Activated T-helper 1 cell treated with anti-CD3 and anti-CD28 coated beads, Interleukin-12 subunit alpha, Interleukin-12 subunit beta, Interleukin-2, Interleukin-4 antibody, amounts not matched to agents 30 ng/mL and 10 ng/mL and 1 ng/mL, durations not matched to agents 14 hours and 24 hours and 36 hours (primary cell): ENCODE data around the gene TPR. TPM values are rescaled to one million over a fixed set of nuclear protein-coding genes. Genes with fewer than 3 reads are reported as not detected.
A peak's percentile ranks its signal among the peaks of the same experiment; 100 is the strongest.

Experiments
- DNase-seq: peaks from one replicate; pipeline ENCODE4 v3.0.0; 2021; ENCODE audit warnings: low spot score
- H3K27ac Mint-ChIP-seq: one replicate; pipeline ENCODE4 v1.8.0; 2021; ENCODE audit warnings: mild to moderate bottlenecking, mixed read lengths
- H3K27me3 Mint-ChIP-seq: one replicate; pipeline ENCODE4 v1.8.0; 2022; ENCODE audit warnings: mild to moderate bottlenecking, moderate library complexity, mixed read lengths; ENCODE audit not compliant: insufficient read depth
- H3K36me3 Mint-ChIP-seq: one replicate; pipeline ENCODE4 v1.8.0; 2021; ENCODE audit warnings: low read depth, mixed read lengths
- H3K4me1 Mint-ChIP-seq: one replicate; pipeline ENCODE4 v1.8.0; 2021; ENCODE audit warnings: low read depth, mixed read lengths
- H3K4me3 Mint-ChIP-seq: one replicate; pipeline ENCODE4 v1.8.0; 2021; ENCODE audit warnings: mild to moderate bottlenecking, moderate library complexity, mixed read lengths
- H3K9me3 Mint-ChIP-seq: one replicate; pipeline ENCODE4 v1.8.0; 2021; ENCODE audit warnings: mixed read lengths
- intact Hi-C: fragments of 100-400 bp; cut with micrococcal nuclease; formaldehyde crosslinking; loops from one replicate; pipeline ENCODE4 v1.15.1; 2024
- total RNA-seq: library from RNA; stranded (reverse); gene quantifications from 2 replicates; pipeline ENCODE4 v1.2.3, GENCODE V29; 2022

TPR gene
- total RNA-seq, 1 donor from 2014 or later, result 174 TPM

DNA sequence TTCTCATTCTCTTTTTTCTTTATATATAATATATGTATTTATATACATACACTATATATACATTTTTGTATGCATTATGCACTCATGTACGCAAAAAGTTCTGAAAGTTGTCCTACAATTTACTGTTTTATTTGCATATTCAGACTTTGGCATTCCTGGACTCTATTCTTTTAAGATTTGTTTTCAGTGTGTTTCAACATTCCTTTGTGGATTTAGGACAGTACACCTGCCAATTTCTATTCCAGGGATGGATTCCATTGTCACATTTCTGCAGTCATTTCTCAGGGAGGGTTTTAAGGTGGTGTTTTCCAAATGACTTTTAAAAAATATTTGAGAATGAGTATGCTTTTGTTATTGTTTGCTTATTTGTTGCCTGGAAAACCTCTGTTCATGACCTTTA is 76.2 kb downstream of the TPR start:
- H3K4me1 Mint-ChIP-seq, result peaks cover 78% of the 10 kb centered on the region
- no peaks in the 10 kb centered on the region for H3K27me3 Mint-ChIP-seq
- intact Hi-C loops, result loop anchor here (10.0 kb wide), 3 partner anchors 314 to 1434 kb away; no protein-coding TSS in a partner anchor

DNA sequence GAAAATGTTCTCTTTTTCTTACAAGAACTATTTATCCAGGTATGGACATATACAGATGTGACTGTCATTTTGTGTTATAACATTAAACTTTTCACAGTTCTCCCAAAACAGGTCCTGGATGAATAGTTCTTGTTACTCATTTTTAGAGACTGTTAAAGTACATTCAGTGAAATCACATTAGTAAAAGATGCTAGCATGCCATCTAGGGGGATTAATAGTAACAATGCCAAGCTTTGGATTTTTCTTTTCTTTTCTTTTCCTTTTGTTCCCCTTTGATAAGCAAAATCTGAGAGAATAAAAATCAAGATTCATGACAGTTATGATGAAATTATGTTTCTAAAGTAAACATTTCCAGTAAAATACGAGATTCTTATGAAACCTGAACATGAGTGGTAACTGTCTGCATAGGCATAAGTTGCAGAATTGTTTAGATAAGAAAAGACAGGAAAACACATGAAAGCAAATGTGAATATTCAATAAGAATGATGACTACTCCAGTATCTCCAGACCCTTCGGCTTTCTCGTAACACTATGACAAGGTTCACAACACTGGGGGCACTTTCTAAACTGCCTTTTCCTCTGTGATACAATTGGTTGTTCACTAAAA is 77.5 kb downstream of the TPR start:
- Mint-ChIP-seq H3K9me3 (no peaks in the 10 kb centered on the region), H3K4me1 (peaks cover 78% of the 10 kb centered on the region), H3K27ac (peak overlapping the region; percentile 73), H3K36me3 (peaks cover 4% of the 10 kb centered on the region), H3K27me3 (no peaks in the 10 kb centered on the region), H3K4me3 (peak overlapping the region; percentile 19)
- DNase-seq, result no peak
- intact Hi-C loops, result loop anchor here (10.0 kb wide), 3 partner anchors 313 to 1433 kb away; no protein-coding TSS in a partner anchor

More for the DNA sequence above, 76.2 kb downstream of the TPR start:
- H3K36me3 Mint-ChIP-seq, result peaks cover 8% of the 10 kb centered on the region
- H3K9me3 Mint-ChIP-seq, result no peaks in the 10 kb centered on the region
- peak overlapping the region; percentile 58 for H3K27ac Mint-ChIP-seq
- no peak for DNase-seq
- H3K4me3 Mint-ChIP-seq, result peak overlapping the region; percentile 6

DNA sequence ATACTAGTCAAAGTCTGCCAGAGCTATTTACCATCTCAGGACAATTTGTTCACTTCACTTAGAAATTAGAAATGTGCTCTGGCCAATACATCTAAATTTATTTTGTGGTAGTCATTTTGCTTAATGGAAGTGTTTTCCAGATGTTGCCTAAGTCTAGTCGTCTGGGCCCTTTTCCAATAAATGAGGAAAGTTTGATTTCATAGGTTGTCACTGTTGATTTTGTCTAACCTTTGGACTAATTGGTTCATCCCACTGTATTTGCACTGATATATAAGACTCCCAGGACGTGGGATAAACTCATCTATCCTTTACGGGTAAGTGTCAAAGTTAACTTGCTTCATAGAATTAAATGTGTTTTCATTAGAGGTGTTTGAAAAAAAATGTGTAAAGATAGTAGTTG is 79.1 kb downstream of the TPR start, which contains the start of gene PRG4:
TSS of gene PRG4 (plus strand) at position 300 of the 400 bp plus-strand sequence.
- Mint-ChIP-seq H3K36me3 (peaks cover 1% of the 10 kb centered on the region), H3K27ac (peak within 1 kb of the TSS; percentile 61), H3K27me3 (no peaks in the 10 kb centered on the region), H3K9me3 (no peaks in the 10 kb centered on the region), H3K4me1 (peaks cover 78% of the 10 kb centered on the region), H3K4me3 (peak within 1 kb of the TSS; percentile 50)
- intact Hi-C loops, result loop anchor here (10.0 kb wide), 3 partner anchors 311 to 1431 kb away; no protein-coding TSS in a partner anchor
- DNase-seq, result no peak

DNA sequence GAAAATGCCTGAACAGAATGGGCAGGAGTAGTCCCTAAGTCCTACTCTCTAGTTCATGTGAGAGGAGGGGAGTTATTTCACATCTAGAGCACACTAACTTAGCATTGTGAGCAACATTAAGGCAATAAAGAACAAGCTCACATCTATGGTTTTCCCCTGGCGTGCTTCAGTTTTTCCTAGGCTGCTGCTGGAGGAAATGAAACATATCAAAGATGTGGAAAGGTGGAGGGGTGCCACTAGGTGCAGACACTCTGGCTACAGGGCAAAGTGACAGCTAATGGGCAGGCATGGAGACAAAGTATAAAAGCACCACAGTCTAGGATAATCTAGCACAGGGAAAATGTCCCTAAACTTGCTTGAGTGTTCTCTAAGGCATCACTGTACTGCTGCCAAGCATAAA is 82.2 kb downstream of the TPR start:
- Mint-ChIP-seq H3K9me3 (peaks cover 7% of the 10 kb centered on the region), H3K4me3 (no peak overlapping the region), H3K36me3 (peaks cover 9% of the 10 kb centered on the region), H3K4me1 (peaks cover 82% of the 10 kb centered on the region), H3K27me3 (no peaks in the 10 kb centered on the region), H3K27ac (peak overlapping the region; percentile 11)
- intact Hi-C loops, result loop anchor here (5.0 to 10.0 kb wide), 5 partner anchors 308 to 1428 kb away; partner anchors contain the start of gene NIBAN1
- DNase-seq, result no peak

DNA sequence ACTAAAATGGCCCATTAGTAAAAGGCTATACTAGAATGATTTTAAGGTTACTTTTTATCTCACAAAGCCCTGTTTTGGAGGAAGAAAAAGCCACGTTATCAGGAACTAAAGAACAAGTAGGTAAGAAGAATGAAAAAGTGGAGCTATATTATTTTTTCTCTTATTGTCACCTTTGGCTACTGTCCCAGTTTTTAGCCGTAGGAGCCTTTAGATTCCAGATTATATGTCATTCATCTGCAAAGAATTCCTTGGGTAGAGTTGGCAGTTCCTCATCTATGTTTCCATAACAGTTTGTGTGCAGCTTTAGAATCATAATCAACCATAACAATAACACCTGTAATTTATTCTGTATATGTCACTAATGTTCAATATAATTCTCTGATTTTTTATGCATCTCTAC is 83.8 kb downstream of the TPR start:
- DNase-seq, result no peak
- Mint-ChIP-seq H3K4me3 (no peak overlapping the region), H3K9me3 (peaks cover 10% of the 10 kb centered on the region), H3K27ac (peak overlapping the region; percentile 19), H3K36me3 (peaks cover 15% of the 10 kb centered on the region), H3K4me1 (peaks cover 87% of the 10 kb centered on the region), H3K27me3 (no peaks in the 10 kb centered on the region)
- intact Hi-C loops, result loop anchor here (5.0 to 10.0 kb wide), 5 partner anchors 306 to 1426 kb away; partner anchors contain the start of gene NIBAN1

DNA sequence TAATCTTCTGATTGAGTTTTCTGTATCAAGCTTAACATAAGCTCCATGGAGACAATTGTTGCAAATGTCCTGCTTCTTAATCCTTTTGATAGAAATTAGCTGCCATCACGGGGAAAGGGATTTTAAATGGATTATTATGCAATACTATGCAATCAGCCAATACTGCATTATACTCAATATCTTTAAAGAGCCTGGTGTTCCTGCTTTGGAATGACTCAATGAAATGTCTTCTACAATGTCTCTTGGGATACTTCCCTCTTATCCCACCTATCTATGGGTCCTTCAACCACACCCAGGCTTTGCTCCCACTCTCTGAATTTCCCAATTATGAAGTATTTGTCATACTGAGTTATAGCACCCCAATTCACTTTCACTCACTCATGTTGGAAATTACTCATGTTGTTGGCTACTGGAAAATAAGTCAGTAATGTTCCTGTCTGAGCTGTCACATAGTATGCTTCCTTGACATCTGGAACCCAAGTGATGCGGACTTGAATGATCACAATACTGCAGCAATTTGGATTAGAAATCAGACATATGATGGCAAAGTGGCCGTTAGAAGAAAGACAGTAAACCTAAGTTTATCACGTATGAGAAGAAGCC is 85.0 kb downstream of the TPR start:
- no peak for DNase-seq
- Mint-ChIP-seq H3K27ac (peak overlapping the region; percentile 91), H3K9me3 (peaks cover 10% of the 10 kb centered on the region), H3K27me3 (no peaks in the 10 kb centered on the region), H3K4me3 (peak overlapping the region; percentile 59), H3K4me1 (peaks cover 82% of the 10 kb centered on the region), H3K36me3 (peaks cover 15% of the 10 kb centered on the region)
- intact Hi-C loops, result loop anchor here (1.0 to 10.0 kb wide), 11 partner anchors 8 to 1425 kb away; partner anchors contain the start of genes NIBAN1, ODR4 and TPR

DNA sequence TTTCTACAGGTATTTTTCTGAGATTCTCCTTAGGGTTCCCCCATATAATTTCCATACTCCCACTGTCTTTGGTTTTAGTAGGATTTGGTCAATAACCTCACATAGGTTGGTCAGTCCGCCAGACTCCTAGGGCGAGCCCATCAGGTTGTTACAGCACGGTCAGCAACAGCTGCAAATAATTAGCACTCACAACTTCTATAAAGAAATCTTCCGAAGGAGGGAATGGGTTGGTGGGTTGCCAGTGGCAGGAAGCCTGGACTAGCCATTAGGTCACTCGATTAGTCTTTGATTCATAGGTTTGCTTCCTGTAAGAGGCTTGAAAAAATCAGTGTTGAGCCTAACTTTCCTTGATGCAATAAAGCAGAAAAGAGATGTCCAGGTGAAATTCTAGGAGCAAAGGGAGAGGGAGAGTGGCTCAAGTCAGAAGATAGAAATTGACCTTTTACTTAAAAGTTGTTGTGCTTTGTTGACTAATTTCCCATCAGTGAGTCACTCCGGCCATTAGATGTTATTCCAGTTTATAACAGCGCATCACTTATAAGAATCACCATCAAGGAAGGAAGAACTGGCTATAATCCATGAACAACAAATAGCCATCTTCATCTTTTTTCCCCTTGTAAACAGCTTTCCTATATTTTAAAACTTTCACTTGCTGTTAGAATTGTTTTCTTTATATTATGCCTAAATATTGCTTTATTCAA is 88.3 kb downstream of the TPR start:
- no peaks in the 10 kb centered on the region for H3K27me3 Mint-ChIP-seq
- H3K4me3 Mint-ChIP-seq, result no peak overlapping the region
- intact Hi-C loops, result loop anchor here (5.0 kb wide), 1 partner anchor 724 kb away; no protein-coding TSS in a partner anchor
- peaks cover 10% of the 10 kb centered on the region for H3K9me3 Mint-ChIP-seq
- H3K4me1 Mint-ChIP-seq, result peaks cover 87% of the 10 kb centered on the region
- H3K27ac Mint-ChIP-seq, result no peak overlapping the region
- DNase-seq, result no peak
- H3K36me3 Mint-ChIP-seq, result peaks cover 15% of the 10 kb centered on the region

DNA sequence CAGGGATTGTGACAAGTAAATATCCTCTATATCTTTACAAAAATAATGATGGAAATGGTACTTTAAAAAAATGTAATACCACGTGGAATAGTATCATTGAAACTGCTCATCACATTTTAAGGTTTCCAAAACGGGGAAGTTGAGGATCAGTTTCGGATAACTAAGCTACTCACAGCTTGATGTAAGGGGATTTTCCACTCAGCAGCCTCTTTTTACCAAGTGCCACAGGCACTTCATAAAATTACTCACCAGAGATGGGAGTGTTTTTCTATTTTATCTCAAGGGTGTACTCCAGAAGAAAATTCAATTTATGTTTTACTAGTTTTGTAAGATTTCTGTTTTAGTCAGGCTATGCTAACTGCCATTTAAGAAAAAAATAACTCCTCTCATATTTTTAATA is 91.7 kb downstream of the TPR start:
- intact Hi-C loops, result loop anchor here (1.0 to 5.0 kb wide), 2 partner anchors 25 to 541 kb away; no protein-coding TSS in a partner anchor
- Mint-ChIP-seq H3K27ac (peak overlapping the region; percentile 92), H3K36me3 (peaks cover 11% of the 10 kb centered on the region), H3K27me3 (no peaks in the 10 kb centered on the region), H3K4me1 (peaks cover 63% of the 10 kb centered on the region), H3K4me3 (peak overlapping the region; percentile 72), H3K9me3 (peaks cover 8% of the 10 kb centered on the region)
- no peak for DNase-seq

DNA sequence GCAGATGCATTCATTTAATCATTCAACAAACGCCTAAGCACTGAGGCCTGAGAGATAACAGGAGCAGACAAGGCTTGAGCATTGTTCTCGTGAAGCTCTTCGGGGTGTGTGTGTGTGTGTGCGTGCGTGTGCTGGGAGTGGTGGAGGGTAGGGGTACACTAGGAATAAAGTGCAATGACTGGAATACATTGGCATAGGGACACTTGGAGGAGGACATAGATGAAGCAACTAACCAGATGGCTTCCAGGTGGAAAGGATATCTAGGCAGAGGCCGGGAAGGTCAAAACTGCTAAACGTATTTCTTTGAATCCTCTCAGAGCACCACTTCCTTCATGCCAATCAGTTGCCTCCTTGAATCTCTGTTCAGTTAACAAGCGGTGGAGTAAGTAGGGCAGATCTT is 92.6 kb downstream of the TPR start:
- no peak for DNase-seq
- Mint-ChIP-seq H3K9me3 (no peaks in the 10 kb centered on the region), H3K4me3 (peak overlapping the region; percentile 72), H3K27ac (peak overlapping the region; percentile 92), H3K27me3 (peaks cover 2% of the 10 kb centered on the region), H3K36me3 (peaks cover 3% of the 10 kb centered on the region), H3K4me1 (peaks cover 54% of the 10 kb centered on the region)
- intact Hi-C loops, result loop anchor here (1.0 to 5.0 kb wide), 2 partner anchors 8 to 540 kb away; no protein-coding TSS in a partner anchor

DNA sequence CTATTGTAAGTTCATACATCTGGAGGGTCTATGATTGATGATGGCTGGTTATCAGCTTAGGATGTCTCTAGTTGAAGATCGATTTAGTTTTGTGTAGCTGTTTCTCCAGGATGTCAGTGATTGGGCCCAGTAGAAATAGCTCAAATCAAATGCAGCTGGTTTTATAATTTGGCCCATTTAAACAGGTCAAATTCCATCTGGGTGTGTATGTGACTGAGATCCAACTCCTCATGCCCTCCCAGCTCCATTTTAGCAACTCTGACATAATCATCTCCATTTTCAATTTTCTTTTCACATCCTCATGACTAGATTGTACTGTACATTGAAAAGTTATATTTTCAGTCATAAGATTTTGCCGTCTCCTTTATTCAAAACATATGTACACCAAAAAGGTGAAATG is 99.2 kb downstream of the TPR start:
- Mint-ChIP-seq H3K4me1 (peaks cover 34% of the 10 kb centered on the region), H3K9me3 (no peaks in the 10 kb centered on the region), H3K27ac (no peak overlapping the region), H3K27me3 (peaks cover 2% of the 10 kb centered on the region), H3K4me3 (no peak overlapping the region), H3K36me3 (no peaks in the 10 kb centered on the region)
- intact Hi-C loops, result no loop called here
- no peak for DNase-seq

DNA sequence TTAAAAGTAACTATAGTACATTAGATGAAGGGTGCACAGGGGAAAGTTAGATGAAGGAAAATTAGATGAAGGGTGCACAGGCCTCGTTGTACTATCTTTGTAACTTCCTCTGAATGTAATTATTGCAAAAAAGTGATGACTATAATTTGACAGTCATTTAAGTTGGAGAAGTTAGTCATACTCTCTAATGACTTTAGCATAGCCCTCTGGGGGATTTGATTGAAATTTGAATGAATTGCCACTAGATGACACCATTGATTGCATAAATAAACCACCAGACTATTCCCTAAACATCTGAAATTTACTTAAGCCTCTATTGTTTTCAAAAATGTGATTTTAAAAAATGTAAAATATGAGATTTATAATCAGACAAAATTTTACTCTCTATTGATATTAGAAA is 102.6 kb downstream of the TPR start:
- Mint-ChIP-seq H3K27me3 (no peaks in the 10 kb centered on the region), H3K36me3 (no peaks in the 10 kb centered on the region), H3K4me1 (peaks cover 30% of the 10 kb centered on the region), H3K4me3 (no peak overlapping the region), H3K27ac (no peak overlapping the region), H3K9me3 (no peaks in the 10 kb centered on the region)
- intact Hi-C loops, result loop anchor here (1.0 to 2.0 kb wide), 4 partner anchors 16 to 53 kb away; no protein-coding TSS in a partner anchor
- DNase-seq, result no peak

DNA sequence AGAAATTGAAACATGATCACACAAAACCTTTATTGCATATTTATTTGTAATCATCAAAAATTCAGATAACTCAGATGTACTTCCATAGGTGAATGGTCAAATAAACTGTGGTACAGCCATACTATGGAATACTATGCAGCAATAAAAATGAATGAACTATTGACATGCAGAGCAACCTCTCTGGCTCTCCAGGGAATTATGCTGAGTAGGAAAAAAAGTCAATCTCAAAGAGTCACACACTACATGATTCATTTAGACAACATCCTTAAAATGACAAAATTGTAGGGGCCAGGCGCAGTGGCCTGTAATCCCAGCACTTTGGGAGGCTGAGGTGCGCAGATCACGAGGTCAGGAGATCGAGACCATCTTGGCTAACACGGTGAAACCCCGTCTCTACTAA is 104.0 kb downstream of the TPR start:
- intact Hi-C loops, result no loop called here
- no peak overlapping the region for H3K27ac Mint-ChIP-seq
- no peaks in the 10 kb centered on the region for H3K36me3 Mint-ChIP-seq
- peaks cover 24% of the 10 kb centered on the region for H3K4me1 Mint-ChIP-seq
- H3K9me3 Mint-ChIP-seq, result no peaks in the 10 kb centered on the region
- no peak overlapping the region for H3K4me3 Mint-ChIP-seq
- DNase-seq, result no peak
- peaks cover 2% of the 10 kb centered on the region for H3K27me3 Mint-ChIP-seq
